GM12878 (cell line): ENCODE measurements around the gene NID1.

Experiments used
- EP300 ChIP-seq, 2 experiments: fragments of 150-350 bp in 1 of 2; IDR thresholded peaks; 2 replicates each; pipeline ENCODE4 v1.6.1; 2011 to 2012; ENCODE audit warnings: low read depth in 2 of 2, low read length in 2 of 2, borderline replicate concordance in 1 of 2, improper control_type of control experiment in 1 of 2, inconsistent platforms in 1 of 2; ENCODE audit not compliant: control insufficient read depth in 1 of 2
- IKZF1 ChIP-seq: fragments of 450-650 bp; conservative IDR thresholded peaks from 2 replicates; pipeline ENCODE4 v1.6.1; 2017; ENCODE audit warnings: antibody characterized with exemption, mild to moderate bottlenecking
- JUND ChIP-seq: IDR thresholded peaks from 2 replicates; pipeline ENCODE4 v1.6.1; 2012; ENCODE audit warnings: low read depth, mild to moderate bottlenecking, low read length, improper control_type of control experiment, moderate library complexity
- LARP7 ChIP-seq: fragments of 450-650 bp; IDR thresholded peaks from 2 replicates; pipeline ENCODE4 v1.6.1; 2017; ENCODE audit warnings: mild to moderate bottlenecking
- MXI1 ChIP-seq: fragments of 150-350 bp; IDR thresholded peaks from 2 replicates; pipeline ENCODE4 v1.6.1; 2011; ENCODE audit warnings: low read depth, mild to moderate bottlenecking, inconsistent platforms, low read length, improper control_type of control experiment
- POLR2AphosphoS2 ChIP-seq: IDR thresholded peaks from 2 replicates; pipeline ENCODE4 v1.6.1; 2011; ENCODE audit warnings: low read depth, mild to moderate bottlenecking, low read length, improper control_type of control experiment, moderate library complexity
- POLR2AphosphoS5 ChIP-seq: IDR thresholded peaks from 2 replicates; pipeline ENCODE4 v1.6.1; 2011; ENCODE audit warnings: mild to moderate bottlenecking, low read length, inconsistent platforms
- RB1 ChIP-seq: fragments of 450-650 bp; formaldehyde crosslinking; IDR thresholded peaks from 2 replicates; pipeline ENCODE4 v1.6.1; 2017; ENCODE audit warnings: mild to moderate bottlenecking, borderline replicate concordance
- TCF7 ChIP-seq: IDR thresholded peaks from 2 replicates; pipeline ENCODE4 v1.6.1; 2014; ENCODE audit warnings: antibody characterized with exemption, borderline replicate concordance
- ZBED1 ChIP-seq: IDR thresholded peaks from 2 replicates; pipeline ENCODE4 v1.6.1; 2016; ENCODE audit warnings: borderline replicate concordance
- TF ChIP-seq, protein P1 (sequence below), 3 experiments: IDR thresholded peaks in 2 of 3; conservative IDR thresholded peaks in 1 of 3; 2 replicates each; pipeline ENCODE4 v1.5.1; 2011; ENCODE audit warnings: low read depth in 3 of 3, low read length in 3 of 3, mild to moderate bottlenecking in 3 of 3, control low read depth in 2 of 3, moderate library complexity in 2 of 3, inconsistent platforms in 1 of 3, mixed read lengths in 1 of 3; ENCODE audit not compliant: control insufficient read depth in 2 of 3, insufficient read depth in 1 of 3; ENCODE audit errors: extremely low read depth in 1 of 3

DNA sequence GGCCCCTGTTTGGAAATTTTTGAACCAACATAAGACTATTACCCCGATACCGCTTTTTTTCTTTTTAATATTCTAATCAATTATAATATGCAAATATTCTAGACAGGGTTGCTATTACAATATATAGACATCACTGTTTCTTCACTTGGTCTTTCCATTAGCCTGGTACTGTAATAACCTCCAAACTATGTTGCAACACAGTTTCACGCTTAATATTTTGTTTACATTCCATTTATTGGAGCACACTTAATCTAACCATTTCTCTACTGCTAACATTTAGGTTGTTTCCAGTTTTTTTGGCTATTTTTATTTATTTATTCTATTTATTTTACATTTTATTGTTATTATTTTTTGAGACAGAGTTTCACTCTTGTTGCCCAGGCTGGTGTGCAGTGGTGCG, 17.6 kb upstream of the NID1 start:
- TF ChIP-seq JUND (no peak), EP300 (IDR thresholded peaks at IDR 0.05; ENCODE audit: borderline replicate concordance in 1 of 2, control insufficient read depth in 1 of 2, low read depth in 2 of 2, low read length in 2 of 2) (no peak), IKZF1 (no peak), POLR2AphosphoS2 (no peak), MXI1 (no peak), POLR2AphosphoS5 (no peak), RB1 (no peak), LARP7 (no peak), TCF7 (no peak), ZBED1 (no peak)
- TF ChIP-seq, protein P1, sequence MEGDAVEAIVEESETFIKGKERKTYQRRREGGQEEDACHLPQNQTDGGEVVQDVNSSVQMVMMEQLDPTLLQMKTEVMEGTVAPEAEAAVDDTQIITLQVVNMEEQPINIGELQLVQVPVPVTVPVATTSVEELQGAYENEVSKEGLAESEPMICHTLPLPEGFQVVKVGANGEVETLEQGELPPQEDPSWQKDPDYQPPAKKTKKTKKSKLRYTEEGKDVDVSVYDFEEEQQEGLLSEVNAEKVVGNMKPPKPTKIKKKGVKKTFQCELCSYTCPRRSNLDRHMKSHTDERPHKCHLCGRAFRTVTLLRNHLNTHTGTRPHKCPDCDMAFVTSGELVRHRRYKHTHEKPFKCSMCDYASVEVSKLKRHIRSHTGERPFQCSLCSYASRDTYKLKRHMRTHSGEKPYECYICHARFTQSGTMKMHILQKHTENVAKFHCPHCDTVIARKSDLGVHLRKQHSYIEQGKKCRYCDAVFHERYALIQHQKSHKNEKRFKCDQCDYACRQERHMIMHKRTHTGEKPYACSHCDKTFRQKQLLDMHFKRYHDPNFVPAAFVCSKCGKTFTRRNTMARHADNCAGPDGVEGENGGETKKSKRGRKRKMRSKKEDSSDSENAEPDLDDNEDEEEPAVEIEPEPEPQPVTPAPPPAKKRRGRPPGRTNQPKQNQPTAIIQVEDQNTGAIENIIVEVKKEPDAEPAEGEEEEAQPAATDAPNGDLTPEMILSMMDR (IDR thresholded peaks at IDR 0.05 in 2 of 3, conservative IDR thresholded peaks at IDR 0.05 in 1 of 3; ENCODE audit: control insufficient read depth in 2 of 3, extremely low read depth in 1 of 3, insufficient read depth in 1 of 3, low read depth in 3 of 3, low read length in 3 of 3) = no peak
